KMS-11 (cell line): ENCODE measurements around the gene MARK2.

Source experiments
- H2AFZ ChIP-seq: fragments of 200-600 bp; sonication (generic); 2 replicates; pipeline ENCODE4 v1.6.1; 2016; ENCODE audit warnings: antibody characterized with exemption, mixed run types, low read depth
- H3K27ac ChIP-seq: fragments of 200-600 bp; sonication (generic); 2 replicates; pipeline ENCODE4 v1.6.1; 2016; ENCODE audit warnings: mild to moderate bottlenecking, mixed run types
- H3K27me3 ChIP-seq: fragments of 200-600 bp; sonication (generic); 2 replicates; pipeline ENCODE4 v1.6.1; 2017; ENCODE audit warnings: mild to moderate bottlenecking, low read depth, mixed run types, moderate library complexity; ENCODE audit not compliant: insufficient read depth
- H3K36me3 ChIP-seq: fragments of 200-600 bp; sonication (generic); 2 replicates; pipeline ENCODE4 v1.6.1; 2017; ENCODE audit warnings: mild to moderate bottlenecking, mixed run types; ENCODE audit not compliant: insufficient read depth
- H3K4me1 ChIP-seq: fragments of 200-600 bp; sonication (generic); 2 replicates; pipeline ENCODE4 v1.6.1; 2016; ENCODE audit warnings: mild to moderate bottlenecking, low read depth, mixed run types; ENCODE audit not compliant: poor library complexity, severe bottlenecking
- H3K4me2 ChIP-seq: fragments of 200-600 bp; sonication (generic); 2 replicates; pipeline ENCODE4 v1.7.0; 2016; ENCODE audit warnings: mild to moderate bottlenecking, mixed run types
- H3K4me3 ChIP-seq: fragments of 200-600 bp; sonication (generic); IDR thresholded peaks from 2 replicates; pipeline ENCODE4 v1.6.1; 2017; ENCODE audit warnings: low read depth, low read length, mixed read lengths; ENCODE audit not compliant: insufficient read depth
- H3K79me2 ChIP-seq: fragments of 200-600 bp; sonication (generic); 2 replicates; pipeline ENCODE4 v1.6.1; 2016; ENCODE audit warnings: low read depth, mixed run types; ENCODE audit not compliant: insufficient read depth
- H3K9ac ChIP-seq: fragments of 200-600 bp; sonication (generic); 2 replicates; pipeline ENCODE4 v1.6.1; 2016; ENCODE audit warnings: mild to moderate bottlenecking, mixed run types
- H4K20me1 ChIP-seq: fragments of 200-600 bp; sonication (generic); 2 replicates; pipeline ENCODE4 v1.6.1; 2016; ENCODE audit warnings: mild to moderate bottlenecking, mixed run types; ENCODE audit not compliant: insufficient read depth
- TF ChIP-seq, protein P1 (sequence below): fragments of 200-600 bp; sonication (generic); conservative IDR thresholded peaks from 2 replicates; pipeline ENCODE4 v1.6.1; 2017; ENCODE audit warnings: low read depth, mild to moderate bottlenecking, antibody characterized with exemption, low read length, moderate library complexity, mixed read lengths

The MARK2 gene

DNA sequence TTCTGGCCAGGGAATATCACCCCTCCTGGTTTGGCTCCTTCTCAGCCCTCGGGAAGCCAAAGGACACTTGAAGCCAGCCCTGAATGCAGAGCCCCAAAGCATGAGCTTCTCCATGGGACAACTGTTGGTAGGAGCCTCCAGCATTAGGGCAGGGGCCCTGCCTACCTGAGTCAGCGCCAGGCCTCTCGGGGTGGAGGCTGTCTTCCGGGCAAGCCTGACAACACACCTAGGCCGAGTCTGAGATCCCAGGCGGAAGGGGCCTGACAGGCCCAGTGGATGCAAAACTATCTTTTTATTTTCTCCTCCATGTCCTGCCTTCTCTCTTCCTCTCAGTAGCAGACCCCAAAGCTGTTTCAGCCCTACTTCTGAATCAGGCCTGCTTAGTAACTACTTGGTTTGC is 50.4 kb downstream of the MARK2 start:
- Histone ChIP-seq H3K4me1 (peaks cover 64% of the 10 kb centered on the region), H3K4me2 (peak overlapping the region; percentile 93; the same call in 1 of the 2 replicates), H3K27ac (no peak overlapping the region), H3K27me3 (no peaks in the 10 kb centered on the region), H3K9ac (no peak overlapping the region), H3K4me3 (no peak overlapping the region), H3K36me3 (no peaks in the 10 kb centered on the region), H3K79me2 (peaks cover 46% of the 10 kb centered on the region), H2AFZ (no peak overlapping the region), H4K20me1 (0 out of 2 replicates have a peak, but pooled peaks cover 12% of the 10 kb centered on the region)
- TF ChIP-seq, protein P1, sequence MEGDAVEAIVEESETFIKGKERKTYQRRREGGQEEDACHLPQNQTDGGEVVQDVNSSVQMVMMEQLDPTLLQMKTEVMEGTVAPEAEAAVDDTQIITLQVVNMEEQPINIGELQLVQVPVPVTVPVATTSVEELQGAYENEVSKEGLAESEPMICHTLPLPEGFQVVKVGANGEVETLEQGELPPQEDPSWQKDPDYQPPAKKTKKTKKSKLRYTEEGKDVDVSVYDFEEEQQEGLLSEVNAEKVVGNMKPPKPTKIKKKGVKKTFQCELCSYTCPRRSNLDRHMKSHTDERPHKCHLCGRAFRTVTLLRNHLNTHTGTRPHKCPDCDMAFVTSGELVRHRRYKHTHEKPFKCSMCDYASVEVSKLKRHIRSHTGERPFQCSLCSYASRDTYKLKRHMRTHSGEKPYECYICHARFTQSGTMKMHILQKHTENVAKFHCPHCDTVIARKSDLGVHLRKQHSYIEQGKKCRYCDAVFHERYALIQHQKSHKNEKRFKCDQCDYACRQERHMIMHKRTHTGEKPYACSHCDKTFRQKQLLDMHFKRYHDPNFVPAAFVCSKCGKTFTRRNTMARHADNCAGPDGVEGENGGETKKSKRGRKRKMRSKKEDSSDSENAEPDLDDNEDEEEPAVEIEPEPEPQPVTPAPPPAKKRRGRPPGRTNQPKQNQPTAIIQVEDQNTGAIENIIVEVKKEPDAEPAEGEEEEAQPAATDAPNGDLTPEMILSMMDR: no peak

GRCh38 chr11:63890368-63890767 is 51.5 kb downstream of the MARK2 start:
- no peak overlapping the region for H3K27ac ChIP-seq
- H3K79me2 ChIP-seq: peaks cover 36% of the 10 kb centered on the region
- 0 out of 2 replicates have a peak, but pooled peaks cover 4% of the 10 kb centered on the region for H3K36me3 ChIP-seq

DNA sequence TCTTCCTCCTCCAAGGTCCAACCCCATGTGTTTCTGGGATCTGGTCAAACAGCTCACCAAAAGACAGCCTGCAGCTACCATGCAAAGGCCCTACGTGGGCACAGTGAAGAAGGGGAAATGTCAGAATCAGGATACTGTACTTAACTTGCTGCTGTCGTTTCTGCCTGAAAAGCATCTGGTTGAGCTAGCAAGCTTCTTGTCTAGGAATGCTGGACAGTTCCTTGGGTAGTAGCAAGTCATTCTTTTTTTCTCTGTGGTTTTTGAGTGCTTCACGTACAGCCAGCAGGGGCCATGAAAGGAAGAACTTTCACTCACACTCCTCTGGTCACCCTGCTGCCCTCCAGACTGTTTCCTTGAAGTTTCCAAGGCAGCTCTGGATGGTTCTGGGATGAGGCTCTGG is 53.3 kb downstream of the MARK2 start:
- no peak overlapping the region for H2AFZ ChIP-seq
- H3K36me3 ChIP-seq: 0 out of 2 replicates have a peak, but pooled peaks cover 4% of the 10 kb centered on the region
- peaks cover 26% of the 10 kb centered on the region for H3K79me2 ChIP-seq
- TF ChIP-seq, protein P1: no peak
- no peak overlapping the region for H3K27ac ChIP-seq
- H3K4me3 ChIP-seq: no peak overlapping the region
- peaks cover 43% of the 10 kb centered on the region for H3K4me1 ChIP-seq
- no peak overlapping the region for H3K9ac ChIP-seq
- no peaks in the 10 kb centered on the region for H3K27me3 ChIP-seq
- 0 out of 2 replicates have a peak, but pooled peaks cover 12% of the 10 kb centered on the region for H4K20me1 ChIP-seq
- no peak overlapping the region for H3K4me2 ChIP-seq

More at GRCh38 chr11:63890368-63890767, 51.5 kb downstream of the MARK2 start:
- Histone ChIP-seq H3K4me3 (no peak overlapping the region), H3K4me1 (peaks cover 55% of the 10 kb centered on the region), H3K27me3 (no peaks in the 10 kb centered on the region), H2AFZ (no peak overlapping the region), H4K20me1 (0 out of 2 replicates have a peak, but pooled peaks cover 12% of the 10 kb centered on the region), H3K4me2 (no peak overlapping the region), H3K9ac (no peak overlapping the region)
- TF ChIP-seq, protein P1: no peak

- no peak overlapping the region for H3K9ac ChIP-seq
- H4K20me1 ChIP-seq: 0 out of 2 replicates have a peak, but pooled peaks cover 12% of the 10 kb centered on the region
- no peaks in the 10 kb centered on the region for H3K27me3 ChIP-seq
- no peak overlapping the region for H3K4me3 ChIP-seq
- TF ChIP-seq, protein P1: no peak
- H3K4me2 ChIP-seq: no peak overlapping the region
- no peak overlapping the region for H3K27ac ChIP-seq
- H2AFZ ChIP-seq: no peak overlapping the region
- 0 out of 2 replicates have a peak, but pooled peaks cover 4% of the 10 kb centered on the region for H3K36me3 ChIP-seq
- H3K79me2 ChIP-seq: peaks cover 26% of the 10 kb centered on the region
- peaks cover 33% of the 10 kb centered on the region for H3K4me1 ChIP-seq
These were observed 54.4 kb downstream of the MARK2 start for GRCh38 chr11:63893355-63893754.
